ENCODE measurements around the gene ANKLE1.
A peak's percentile ranks its signal among the peaks of the same experiment; 100 is the strongest.

The ANKLE1 gene

GRCh38 chr19:17332677-17333581 lies 51.2 kb downstream of the ANKLE1 start:
- ATAC-seq, result no peak
- peak; percentile 43 to 58 for DNase-seq
- H3K9me3 Mint-ChIP-seq, result no peaks in the 10 kb centered on the region
- peak overlapping the region; percentile 35 to 39 for H3K4me3 Mint-ChIP-seq
- peaks cover 66% of the 10 kb centered on the region for H3K4me1 Mint-ChIP-seq
- peaks cover 13% of the 10 kb centered on the region for H3K27me3 Mint-ChIP-seq
- H3K27ac Mint-ChIP-seq, result peak overlapping the region in 1 of 2 donors; percentile 54

GRCh38 chr19:17333611-17334413 lies 52.1 kb downstream of the ANKLE1 start:
- peaks cover 66% of the 10 kb centered on the region for H3K4me1 Mint-ChIP-seq
- peak; percentile 56 for ATAC-seq
- H3K27me3 Mint-ChIP-seq, result peaks cover 13% of the 10 kb centered on the region
- H3K4me3 Mint-ChIP-seq, result peak overlapping the region; percentile 89
- H3K27ac Mint-ChIP-seq, result peak overlapping the region in 1 of 2 donors; percentile 65
- no peaks in the 10 kb centered on the region for H3K9me3 Mint-ChIP-seq
- DNase-seq, result peak; percentile 72 to 84

GRCh38 chr19:17334414-17335409 lies 53.0 kb downstream of the ANKLE1 start, which contains the start of gene ANO8:
ANO8 (minus strand) TSS chr19:17334855; CDS start chr19:17334670, 185 bp downstream.
- Mint-ChIP-seq H3K4me3 (peak within 1 kb of the TSS; percentile 91 to 95), H3K4me1 (peaks cover 65% of the 10 kb centered on the region), H3K27me3 (peaks cover 12% of the 10 kb centered on the region), H3K9me3 (no peaks in the 10 kb centered on the region), H3K27ac (peak within 1 kb of the TSS; percentile 59 to 80)
- DNase-seq (peak; percentile 96 to 97), ATAC-seq (peak; percentile 68)

- ATAC-seq (no peak), DNase-seq (no peak)
- peaks cover 63% of the 10 kb centered on the region for H3K4me1 Mint-ChIP-seq
- no peaks in the 10 kb centered on the region for H3K9me3 Mint-ChIP-seq
- no peak overlapping the region for H3K27ac Mint-ChIP-seq
- peaks cover 4% of the 10 kb centered on the region for H3K27me3 Mint-ChIP-seq
- peak overlapping the region; percentile 91 to 95 for H3K4me3 Mint-ChIP-seq
Measured at GRCh38 chr19:17335575-17335974, 53.9 kb downstream of the ANKLE1 start.

Measured in stimulated activated naive CD8-positive, alpha-beta T cell treated with anti-CD3 and anti-CD28 coated beads, Interleukin-15, amount 100 ng/mL, for 72 hours (primary cell).